ENCODE data around the gene ALOXE3. TPM values are rescaled to one million over a fixed set of nuclear protein-coding genes. Genes with fewer than 3 reads are reported as not detected.
A peak's percentile ranks its signal among the peaks of the same experiment; 100 is the strongest.

ALOXE3 gene
- total and polyA plus RNA-seq, 2 of the 8 experiments (the other 6 are each of a cell fraction or from before 2014, with no cell fraction given), result 0.26 TPM; not detected in 1

DNA sequence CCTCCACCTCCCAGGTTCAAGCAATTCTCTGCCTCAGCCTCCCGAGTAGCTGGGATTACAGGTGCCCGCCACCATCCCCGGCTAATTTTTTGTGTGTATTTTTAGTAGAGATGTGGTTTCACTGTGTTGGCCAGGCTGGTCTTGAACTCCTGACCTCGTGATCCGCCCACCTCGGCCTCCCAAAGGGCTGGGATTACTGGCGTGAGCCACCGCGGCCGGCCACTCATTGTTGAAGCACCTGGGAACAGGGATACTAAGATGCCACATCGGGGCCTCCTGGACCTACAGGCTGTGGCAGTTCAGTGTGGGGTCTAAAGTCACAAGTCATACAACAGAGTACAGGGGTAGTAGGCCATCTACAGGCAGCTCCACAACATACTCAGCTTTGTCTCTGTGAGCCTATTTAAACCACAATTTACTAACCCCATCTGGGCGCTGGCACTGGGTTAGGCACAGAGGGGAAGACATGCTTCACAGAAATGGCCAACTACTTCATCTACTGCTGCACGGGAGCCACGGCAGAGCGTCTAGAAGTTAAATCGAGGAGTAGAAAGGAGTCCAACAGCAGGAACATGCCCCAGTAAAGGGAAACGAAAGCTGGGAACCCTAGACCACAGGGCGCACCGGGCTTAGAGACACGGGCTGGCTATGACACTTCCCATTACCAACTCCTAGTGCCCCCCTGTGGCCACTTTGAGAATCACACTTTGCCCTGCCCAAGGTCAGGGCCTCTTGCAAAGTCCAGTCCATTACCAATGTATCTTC, 40.1 kb upstream of the ALOXE3 start:
- Histone ChIP-seq H2BK12ac (ENCODE audit: low read depth, low read length) (no peak overlapping the region), H3K56ac (replicated peaks; ENCODE audit: insufficient read length, low read depth, low read length) (no peak overlapping the region), H3K4me1 (replicated peaks in 1 of 4; ENCODE audit: control insufficient read depth in 3 of 4, insufficient read depth in 4 of 4, low read length in 3 of 4) (peaks cover 8 to 36% (median 22%) of the 10 kb centered on the region in 4 experiments), H4K91ac (replicated peaks; ENCODE audit: insufficient read length, low read length) (no peak overlapping the region), H4K8ac (ENCODE audit: extremely low read depth, insufficient read depth, low read length) (no peak overlapping the region), H3K79me2 (ENCODE audit: control insufficient read depth in 1 of 2, insufficient read depth in 2 of 2, low read length in 2 of 2) (peaks cover 0 to 15% of the 10 kb centered on the region in 2 experiments; a peak in 2 of 4 replicates), H3K23me2 (ENCODE audit: low read depth, low read length) (peaks cover 23% of the 10 kb centered on the region), H2BK5ac (ENCODE audit: low read depth, low read length) (no peak overlapping the region), H4K20me1 (replicated peaks in 1 of 2; ENCODE audit: control insufficient read depth in 1 of 2, insufficient read depth in 2 of 2, low read length in 2 of 2) (peaks cover 8 to 9% of the 10 kb centered on the region in 2 experiments), H3K9ac (replicated peaks in 1 of 4; ENCODE audit: extremely low read depth in 1 of 4, low read depth in 3 of 4, low read length in 3 of 4) (no peak overlapping the region), H2BK20ac (ENCODE audit: low read length) (no peak overlapping the region), H3K18ac (ENCODE audit: extremely low read depth, low read length) (no peak overlapping the region), H4K5ac (ENCODE audit: insufficient read length, low read depth, low read length) (no peak overlapping the region), H2AK5ac (ENCODE audit: low read depth, low read length) (no peak overlapping the region), H3K4me2 (ENCODE audit: insufficient read depth in 1 of 2, low read depth in 2 of 2, low read length in 2 of 2) (peak overlapping the region in 1 of 2 experiments; percentile 41; a peak in 1 of 4 replicates), H3K79me1 (ENCODE audit: low read depth, low read length) (peaks cover 8% of the 10 kb centered on the region), H3K9me3 (ENCODE audit: insufficient read depth in 2 of 2, low read depth in 1 of 2, low read length in 1 of 2) (no peaks in the 10 kb centered on the region), H3K27ac (ENCODE audit: low read depth, low read length) (no peak overlapping the region), H3K27me3 (replicated peaks in 1 of 4; ENCODE audit: control insufficient read depth in 3 of 4, extremely low read depth in 1 of 4, insufficient read depth in 3 of 4, low read length in 3 of 4) (no peaks in the 10 kb centered on the region), H2BK120ac (replicated peaks; ENCODE audit: low read depth, low read length) (no peak overlapping the region), H3K4me3 (ENCODE audit: extremely low read depth in 1 of 4, insufficient read depth in 2 of 4, low read depth in 3 of 4, low read length in 4 of 4) (no peak overlapping the region; a peak in 1 of 8 replicates), H2BK15ac (ENCODE audit: low read length) (no peak overlapping the region), H3K23ac (ENCODE audit: insufficient read length) (no peak overlapping the region), H2AFZ (ENCODE audit: low read length) (no peak overlapping the region), H3K36me3 (ENCODE audit: control insufficient read depth in 2 of 4, insufficient read depth in 4 of 4, low read length in 3 of 4) (peaks cover 0 to 10% (median 5%) of the 10 kb centered on the region in 4 experiments; a peak in 6 of 8 replicates), H3K4ac (replicated peaks; ENCODE audit: insufficient read length, low read depth, low read length) (no peak overlapping the region), H3K14ac (ENCODE audit: insufficient read length) (no peak overlapping the region)
- TF ChIP-seq SP2 (IDR thresholded peaks at IDR 0.05; ENCODE audit: low read length) (no peak), SIN3A (conservative IDR thresholded peaks at IDR 0.05 in 1 of 2, IDR thresholded peaks at IDR 0.05 in 1 of 2; ENCODE audit: low read depth in 1 of 2, low read length in 2 of 2) (0 out of 4 replicates have a peak, but pooled peaks have one; percentile 35 to 45), CREB1 (IDR thresholded peaks at IDR 0.05) (peak; percentile 28; the same call in 1 of the 2 replicates), SIX5 (IDR thresholded peaks at IDR 0.05; ENCODE audit: low read depth, low read length) (no peak), SRF (IDR thresholded peaks at IDR 0.05; ENCODE audit: low read depth, low read length) (no peak), RAD21 (IDR thresholded peaks at IDR 0.05 in 1 of 2, conservative IDR thresholded peaks at IDR 0.05 in 1 of 2; ENCODE audit: low read depth in 2 of 2, low read length in 2 of 2) (peak; percentile 56 to 68)
- TF ChIP-seq, protein P1, sequence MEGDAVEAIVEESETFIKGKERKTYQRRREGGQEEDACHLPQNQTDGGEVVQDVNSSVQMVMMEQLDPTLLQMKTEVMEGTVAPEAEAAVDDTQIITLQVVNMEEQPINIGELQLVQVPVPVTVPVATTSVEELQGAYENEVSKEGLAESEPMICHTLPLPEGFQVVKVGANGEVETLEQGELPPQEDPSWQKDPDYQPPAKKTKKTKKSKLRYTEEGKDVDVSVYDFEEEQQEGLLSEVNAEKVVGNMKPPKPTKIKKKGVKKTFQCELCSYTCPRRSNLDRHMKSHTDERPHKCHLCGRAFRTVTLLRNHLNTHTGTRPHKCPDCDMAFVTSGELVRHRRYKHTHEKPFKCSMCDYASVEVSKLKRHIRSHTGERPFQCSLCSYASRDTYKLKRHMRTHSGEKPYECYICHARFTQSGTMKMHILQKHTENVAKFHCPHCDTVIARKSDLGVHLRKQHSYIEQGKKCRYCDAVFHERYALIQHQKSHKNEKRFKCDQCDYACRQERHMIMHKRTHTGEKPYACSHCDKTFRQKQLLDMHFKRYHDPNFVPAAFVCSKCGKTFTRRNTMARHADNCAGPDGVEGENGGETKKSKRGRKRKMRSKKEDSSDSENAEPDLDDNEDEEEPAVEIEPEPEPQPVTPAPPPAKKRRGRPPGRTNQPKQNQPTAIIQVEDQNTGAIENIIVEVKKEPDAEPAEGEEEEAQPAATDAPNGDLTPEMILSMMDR (IDR thresholded peaks at IDR 0.05; ENCODE audit: control extremely low read depth in 1 of 3, insufficient read depth in 1 of 3, low read depth in 1 of 3, low read length in 3 of 3), result peak; percentile 60 to 89 (median 85)
- TF ChIP-seq, protein P2, sequence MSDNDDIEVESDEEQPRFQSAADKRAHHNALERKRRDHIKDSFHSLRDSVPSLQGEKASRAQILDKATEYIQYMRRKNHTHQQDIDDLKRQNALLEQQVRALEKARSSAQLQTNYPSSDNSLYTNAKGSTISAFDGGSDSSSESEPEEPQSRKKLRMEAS (IDR thresholded peaks at IDR 0.05), result no peak
- CTCF ChIA-PET (ENCODE audit: partially characterized antibody), result interaction anchor here (0.6 to 10.3 kb wide), 24 partner anchors 9 to 285 kb away, joined by 3 to 133 read pairs (median 4); partner anchors contain the start of genes ALOXE3, HES7 and TMEM107
- FAIRE-seq (peak; percentile 90), DNase-seq (ENCODE audit: low read depth in 1 of 2, low spot score in 2 of 2) (peak in 1 of 2 experiments; percentile 98)
- POLR2A ChIA-PET (ENCODE audit: partially characterized antibody), result interaction anchor here (0.7 to 15.7 kb wide), 7 partner anchors 9 to 80 kb away, joined by 3 to 289 read pairs (median 8); partner anchors contain the start of genes ALOXE3, HES7 and TMEM107
- WGBS, 2 experiments (ENCODE audit: extremely low coverage in 1 of 2, insufficient coverage in 1 of 2, insufficient read length in 1 of 2, insufficient replicate concordance in 2 of 2, low coverage in 1 of 2, low lambda C conversion rate in 2 of 2, missing lambda C conversion rate in 1 of 2), result 60% methylated on average over 20 of the region's 20 CpGs; no CpG with 5 or more reads in 1 of the 2 experiments

All from H1 (cell line).